ENCODE data around the gene SPACA5B. TPM values are rescaled to one million over a fixed set of nuclear protein-coding genes. Genes with fewer than 3 reads are reported as not detected.
"Not testable (repeated sequence)": the region's sequence is repeated elsewhere in the genome, so short reads cannot be mapped to it uniquely, and the experiment has no call there.

SPACA5B gene
- not detected in 2 replicates for total RNA-seq

- H3K4me1 Mint-ChIP-seq (ENCODE audit: low read depth); H3K27me3 Mint-ChIP-seq (ENCODE audit: insufficient read depth); H3K27ac Mint-ChIP-seq; H3K4me3 Mint-ChIP-seq; H3K9me3 Mint-ChIP-seq; DNase-seq (ENCODE audit: low spot score); H3K36me3 Mint-ChIP-seq (ENCODE audit: low read depth); intact Hi-C loops (cut with micrococcal nuclease): not testable (repeated sequence)
Measured at GRCh38 chrX:48130326-48130725, at the start of gene SPACA5B. Gene SPACA5B, plus strand, starts transcription at chrX:48130626. Its CDS starts 62 bp downstream, at chrX:48130688.

- Mint-ChIP-seq H3K27me3 (ENCODE audit: insufficient read depth) (peaks cover 4% of the 10 kb centered on the region), H3K9me3 (no peaks in the 10 kb centered on the region), H3K27ac (no peak overlapping the region), H3K4me3 (no peak overlapping the region), H3K4me1 (ENCODE audit: low read depth) (no peaks in the 10 kb centered on the region), H3K36me3 (ENCODE audit: low read depth) (no peaks in the 10 kb centered on the region)
- peak; percentile 2 for DNase-seq (ENCODE audit: low spot score)
- intact Hi-C loops (cut with micrococcal nuclease) = no loop called here
Measured at GRCh38 chrX:48083212-48083611, 47.2 kb upstream of the SPACA5B start.

GRCh38 chrX:48083706-48084105, 46.7 kb upstream of the SPACA5B start:
- Mint-ChIP-seq H3K27ac (no peak overlapping the region), H3K9me3 (no peaks in the 10 kb centered on the region), H3K36me3 (ENCODE audit: low read depth) (no peaks in the 10 kb centered on the region), H3K4me3 (no peak overlapping the region), H3K4me1 (ENCODE audit: low read depth) (no peaks in the 10 kb centered on the region), H3K27me3 (ENCODE audit: insufficient read depth) (peaks cover 5% of the 10 kb centered on the region)
- intact Hi-C loops (cut with micrococcal nuclease) = no loop called here
- no peak for DNase-seq (ENCODE audit: low spot score)

GRCh38 chrX:48086082-48086481, 44.3 kb upstream of the SPACA5B start:
- Mint-ChIP-seq H3K9me3 (no peaks in the 10 kb centered on the region), H3K27me3 (ENCODE audit: insufficient read depth) (peaks cover 7% of the 10 kb centered on the region), H3K4me3 (no peak overlapping the region), H3K36me3 (ENCODE audit: low read depth) (no peaks in the 10 kb centered on the region), H3K27ac (no peak overlapping the region), H3K4me1 (ENCODE audit: low read depth) (no peaks in the 10 kb centered on the region)
- intact Hi-C loops (cut with micrococcal nuclease) = no loop called here
- no peak for DNase-seq (ENCODE audit: low spot score)

- Mint-ChIP-seq H3K4me1 (ENCODE audit: low read depth) (no peaks in the 10 kb centered on the region), H3K36me3 (ENCODE audit: low read depth) (no peaks in the 10 kb centered on the region), H3K27me3 (ENCODE audit: insufficient read depth) (peaks cover 3% of the 10 kb centered on the region), H3K4me3 (no peak overlapping the region), H3K27ac (no peak overlapping the region), H3K9me3 (no peaks in the 10 kb centered on the region)
- intact Hi-C loops (cut with micrococcal nuclease) = no loop called here
- DNase-seq (ENCODE audit: low spot score) = no peak
Measured at GRCh38 chrX:48090123-48090522, 40.3 kb upstream of the SPACA5B start.

GRCh38 chrX:48092558-48092957, 37.9 kb upstream of the SPACA5B start:
- H3K27me3 Mint-ChIP-seq (ENCODE audit: insufficient read depth); DNase-seq (ENCODE audit: low spot score); H3K4me1 Mint-ChIP-seq (ENCODE audit: low read depth); H3K36me3 Mint-ChIP-seq (ENCODE audit: low read depth); H3K4me3 Mint-ChIP-seq; H3K27ac Mint-ChIP-seq; intact Hi-C loops (cut with micrococcal nuclease); H3K9me3 Mint-ChIP-seq: not testable (repeated sequence)

- H3K36me3 Mint-ChIP-seq (ENCODE audit: low read depth) = no peaks in the 10 kb centered on the region
- H3K27me3 Mint-ChIP-seq (ENCODE audit: insufficient read depth) = no peaks in the 10 kb centered on the region
- no peak for DNase-seq (ENCODE audit: low spot score)
- intact Hi-C loops (cut with micrococcal nuclease) = no loop called here
- H3K4me3 Mint-ChIP-seq = no peak overlapping the region
- H3K27ac Mint-ChIP-seq = no peak overlapping the region
- no peaks in the 10 kb centered on the region for H3K9me3 Mint-ChIP-seq
- H3K4me1 Mint-ChIP-seq (ENCODE audit: low read depth) = no peaks in the 10 kb centered on the region
Measured at GRCh38 chrX:48101443-48101842, 29.0 kb upstream of the SPACA5B start.

- no peak overlapping the region for H3K4me3 Mint-ChIP-seq
- no peak for DNase-seq (ENCODE audit: low spot score)
- intact Hi-C loops (cut with micrococcal nuclease) = no loop called here
- no peaks in the 10 kb centered on the region for H3K4me1 Mint-ChIP-seq (ENCODE audit: low read depth)
- H3K9me3 Mint-ChIP-seq = no peaks in the 10 kb centered on the region
- H3K27ac Mint-ChIP-seq = no peak overlapping the region
- no peaks in the 10 kb centered on the region for H3K27me3 Mint-ChIP-seq (ENCODE audit: insufficient read depth)
- no peaks in the 10 kb centered on the region for H3K36me3 Mint-ChIP-seq (ENCODE audit: low read depth)
Measured at GRCh38 chrX:48102874-48103374, 27.5 kb upstream of the SPACA5B start.

- no peaks in the 10 kb centered on the region for H3K9me3 Mint-ChIP-seq
- no peak for DNase-seq (ENCODE audit: low spot score)
- intact Hi-C loops (cut with micrococcal nuclease) = no loop called here
- no peak overlapping the region for H3K27ac Mint-ChIP-seq
- no peaks in the 10 kb centered on the region for H3K4me1 Mint-ChIP-seq (ENCODE audit: low read depth)
- H3K27me3 Mint-ChIP-seq (ENCODE audit: insufficient read depth) = no peaks in the 10 kb centered on the region
- H3K36me3 Mint-ChIP-seq (ENCODE audit: low read depth) = no peaks in the 10 kb centered on the region
- H3K4me3 Mint-ChIP-seq = no peak overlapping the region
Measured at GRCh38 chrX:48107717-48108116, 22.7 kb upstream of the SPACA5B start.

- H3K36me3 Mint-ChIP-seq (ENCODE audit: low read depth); intact Hi-C loops (cut with micrococcal nuclease); H3K27ac Mint-ChIP-seq; H3K27me3 Mint-ChIP-seq (ENCODE audit: insufficient read depth); H3K4me3 Mint-ChIP-seq; H3K4me1 Mint-ChIP-seq (ENCODE audit: low read depth); DNase-seq (ENCODE audit: low spot score); H3K9me3 Mint-ChIP-seq: not testable (repeated sequence)
Measured at GRCh38 chrX:48125286-48125685, 5.1 kb upstream of the SPACA5B start.

GRCh38 chrX:48132308-48132844, 1.9 kb downstream of the SPACA5B start:
- H3K27ac Mint-ChIP-seq; H3K36me3 Mint-ChIP-seq (ENCODE audit: low read depth); H3K4me3 Mint-ChIP-seq; H3K4me1 Mint-ChIP-seq (ENCODE audit: low read depth); intact Hi-C loops (cut with micrococcal nuclease); H3K9me3 Mint-ChIP-seq; DNase-seq (ENCODE audit: low spot score); H3K27me3 Mint-ChIP-seq (ENCODE audit: insufficient read depth): not testable (repeated sequence)

GRCh38 chrX:48139076-48139475, 8.7 kb downstream of the SPACA5B start:
- H3K36me3 Mint-ChIP-seq (ENCODE audit: low read depth); H3K27me3 Mint-ChIP-seq (ENCODE audit: insufficient read depth); DNase-seq (ENCODE audit: low spot score); intact Hi-C loops (cut with micrococcal nuclease); H3K4me1 Mint-ChIP-seq (ENCODE audit: low read depth); H3K27ac Mint-ChIP-seq; H3K9me3 Mint-ChIP-seq; H3K4me3 Mint-ChIP-seq: not testable (repeated sequence)

- H3K4me3 Mint-ChIP-seq; H3K9me3 Mint-ChIP-seq; H3K27ac Mint-ChIP-seq; H3K36me3 Mint-ChIP-seq (ENCODE audit: low read depth); H3K27me3 Mint-ChIP-seq (ENCODE audit: insufficient read depth); DNase-seq (ENCODE audit: low spot score); intact Hi-C loops (cut with micrococcal nuclease); H3K4me1 Mint-ChIP-seq (ENCODE audit: low read depth): not testable (repeated sequence)
Measured at GRCh38 chrX:48141810-48142508, 11.5 kb downstream of the SPACA5B start.

- H3K27ac Mint-ChIP-seq; DNase-seq (ENCODE audit: low spot score); intact Hi-C loops (cut with micrococcal nuclease); H3K4me1 Mint-ChIP-seq (ENCODE audit: low read depth); H3K27me3 Mint-ChIP-seq (ENCODE audit: insufficient read depth); H3K4me3 Mint-ChIP-seq; H3K9me3 Mint-ChIP-seq; H3K36me3 Mint-ChIP-seq (ENCODE audit: low read depth): not testable (repeated sequence)
Measured at GRCh38 chrX:48142697-48143096, 12.3 kb downstream of the SPACA5B start.
